T-helper 17 cell (primary cell): Measurements from ENCODE around the gene METTL8. TPM values are rescaled to one million over a fixed set of nuclear protein-coding genes. Genes with fewer than 3 reads are reported as not detected.

Source experiments
- ATAC-seq: fragments of 150-1000 bp; cut with Tn5 transposase; 2 replicates; pipeline ENCODE4 v1.10.0; 2021; ENCODE audit warnings: mild to moderate bottlenecking, moderate library complexity
- DNase-seq, 3 donors: peaks; one replicate each; pipeline versions ENCODE4 v3.0.0 to v3.0.0-alpha.2; 2020 to 2021
- H3K9me3 ChIP-seq: one replicate; pipeline ENCODE4 v1.7.0; 2013; ENCODE audit warnings: low read length, mild to moderate bottlenecking; ENCODE audit not compliant: control insufficient read depth, poor library complexity, severe bottlenecking
- H3K27ac Mint-ChIP-seq: one replicate; pipeline ENCODE4 v1.8.0; 2022; ENCODE audit warnings: mild to moderate bottlenecking, moderate library complexity, mixed read lengths
- H3K27me3 Mint-ChIP-seq: one replicate; pipeline ENCODE4 v1.8.0; 2022; ENCODE audit warnings: mixed read lengths
- H3K36me3 Mint-ChIP-seq: one replicate; pipeline ENCODE4 v1.8.0; 2022; ENCODE audit warnings: low read depth, mixed read lengths
- H3K4me1 Mint-ChIP-seq: one replicate; pipeline ENCODE4 v1.8.0; 2022; ENCODE audit warnings: mild to moderate bottlenecking, mixed read lengths
- H3K4me3 Mint-ChIP-seq: one replicate; pipeline ENCODE4 v1.8.0; 2022; ENCODE audit warnings: mild to moderate bottlenecking, moderate library complexity, mixed read lengths
- total RNA-seq, 4 donors: library from RNA in 2 of 4; stranded (reverse) in 2 of 4; gene quantifications; one replicate each; pipeline ENCODE4 v1.2.3 and lab custom pipeline; 2022 to 2026

METTL8 gene
- total RNA-seq, 2 donors from 2014 or later = 18.5 to 23.3 TPM

GRCh38 chr2:171293661-171294060 lies 140.1 kb downstream of the METTL8 start:
- ATAC-seq = no peak
- H3K4me1 Mint-ChIP-seq = no peaks in the 10 kb centered on the region
- H3K9me3 ChIP-seq = no peaks in the 10 kb centered on the region
- no peak for DNase-seq
- H3K27me3 Mint-ChIP-seq = peaks cover 3% of the 10 kb centered on the region
- H3K36me3 Mint-ChIP-seq = peaks cover 5% of the 10 kb centered on the region
- no peak overlapping the region for H3K4me3 Mint-ChIP-seq
- H3K27ac Mint-ChIP-seq = no peak overlapping the region

DNA sequence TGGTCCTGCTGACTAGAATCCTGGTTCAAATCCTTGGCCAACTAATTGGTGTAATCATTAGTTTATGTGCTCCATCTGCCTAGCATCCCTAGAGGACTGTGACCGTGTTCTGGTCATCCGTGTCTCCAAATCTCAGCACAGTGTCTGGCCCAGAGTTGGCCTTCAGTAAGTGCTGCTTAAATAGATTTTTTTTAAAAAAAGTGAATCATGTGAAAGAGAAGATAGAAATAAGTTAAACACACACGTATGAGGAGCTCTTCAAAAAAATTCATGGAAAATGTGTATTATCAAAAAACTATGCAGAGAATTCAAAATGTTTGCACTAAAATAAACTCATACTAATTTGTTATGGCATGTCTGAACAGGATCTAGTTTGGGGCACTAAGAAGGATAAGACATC lies 143.8 kb downstream of the METTL8 start:
- no peaks in the 10 kb centered on the region for H3K4me1 Mint-ChIP-seq

DNA sequence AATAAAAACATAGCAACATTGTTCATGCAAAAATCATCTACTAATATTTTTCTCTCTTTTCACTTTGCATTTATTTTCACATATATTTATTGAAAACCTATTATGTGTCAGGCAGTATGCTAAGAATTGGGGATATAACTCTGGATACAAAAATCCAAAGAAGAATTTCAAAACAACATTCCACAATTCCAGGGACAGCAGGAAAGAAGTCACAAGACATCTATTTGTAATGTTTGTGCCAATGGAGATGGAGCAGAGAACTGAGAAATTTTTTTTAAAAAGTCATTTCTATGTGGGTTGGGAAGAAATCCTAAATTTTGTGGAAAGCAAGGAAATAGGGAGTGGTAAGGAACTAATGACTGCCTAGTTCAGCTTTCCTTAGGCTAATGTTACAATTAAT lies 144.5 kb downstream of the METTL8 start:
- DNase-seq = no peak
- no peak for ATAC-seq
- H3K36me3 Mint-ChIP-seq = no peaks in the 10 kb centered on the region
- no peak overlapping the region for H3K4me3 Mint-ChIP-seq
- H3K27me3 Mint-ChIP-seq = peaks cover 4% of the 10 kb centered on the region
- H3K4me1 Mint-ChIP-seq = no peaks in the 10 kb centered on the region
- no peak overlapping the region for H3K27ac Mint-ChIP-seq
- H3K9me3 ChIP-seq = no peaks in the 10 kb centered on the region

More for the DNA sequence above, 143.8 kb downstream of the METTL8 start:
- DNase-seq (no peak), ATAC-seq (no peak)
- H3K9me3 ChIP-seq = no peaks in the 10 kb centered on the region
- H3K27ac Mint-ChIP-seq = no peak overlapping the region
- peaks cover 4% of the 10 kb centered on the region for H3K27me3 Mint-ChIP-seq
- no peak overlapping the region for H3K4me3 Mint-ChIP-seq
- no peaks in the 10 kb centered on the region for H3K36me3 Mint-ChIP-seq

GRCh38 chr2:171287611-171288010 lies 146.2 kb downstream of the METTL8 start:
- Mint-ChIP-seq H3K27ac (no peak overlapping the region), H3K4me3 (no peak overlapping the region), H3K4me1 (no peaks in the 10 kb centered on the region), H3K27me3 (peaks cover 4% of the 10 kb centered on the region), H3K36me3 (no peaks in the 10 kb centered on the region)
- ATAC-seq (no peak), DNase-seq (no peak)
- no peaks in the 10 kb centered on the region for H3K9me3 ChIP-seq

GRCh38 chr2:171287036-171287571 lies 146.7 kb downstream of the METTL8 start:
- Mint-ChIP-seq H3K27me3 (peaks cover 4% of the 10 kb centered on the region), H3K36me3 (no peaks in the 10 kb centered on the region), H3K4me1 (no peaks in the 10 kb centered on the region), H3K27ac (no peak overlapping the region), H3K4me3 (no peak overlapping the region)
- DNase-seq (no peak), ATAC-seq (no peak)
- no peaks in the 10 kb centered on the region for H3K9me3 ChIP-seq

DNA sequence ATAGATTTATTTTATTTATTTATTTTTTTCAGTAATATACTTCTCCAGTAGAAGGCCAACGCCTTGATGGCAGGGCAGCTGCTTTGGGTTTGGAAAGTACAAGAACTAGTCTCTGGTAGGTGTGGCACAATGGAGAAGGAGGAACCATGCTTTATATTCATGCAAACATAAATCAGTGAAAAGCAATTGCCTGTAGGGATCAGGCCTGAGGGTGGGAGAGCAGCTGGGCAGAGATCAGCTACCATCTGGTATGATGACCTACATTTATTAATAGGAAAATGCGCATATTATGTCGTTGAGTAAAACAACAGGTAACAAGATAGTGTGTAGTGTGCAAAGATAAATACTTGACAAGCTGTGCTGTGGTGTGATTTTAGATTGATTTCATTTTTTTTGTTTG lies 152.7 kb downstream of the METTL8 start:
- Mint-ChIP-seq H3K4me1 (no peaks in the 10 kb centered on the region), H3K4me3 (no peak overlapping the region), H3K27me3 (no peaks in the 10 kb centered on the region), H3K36me3 (peaks cover 3% of the 10 kb centered on the region), H3K27ac (no peak overlapping the region)
- ATAC-seq (no peak), DNase-seq (no peak)
- no peaks in the 10 kb centered on the region for H3K9me3 ChIP-seq

DNA sequence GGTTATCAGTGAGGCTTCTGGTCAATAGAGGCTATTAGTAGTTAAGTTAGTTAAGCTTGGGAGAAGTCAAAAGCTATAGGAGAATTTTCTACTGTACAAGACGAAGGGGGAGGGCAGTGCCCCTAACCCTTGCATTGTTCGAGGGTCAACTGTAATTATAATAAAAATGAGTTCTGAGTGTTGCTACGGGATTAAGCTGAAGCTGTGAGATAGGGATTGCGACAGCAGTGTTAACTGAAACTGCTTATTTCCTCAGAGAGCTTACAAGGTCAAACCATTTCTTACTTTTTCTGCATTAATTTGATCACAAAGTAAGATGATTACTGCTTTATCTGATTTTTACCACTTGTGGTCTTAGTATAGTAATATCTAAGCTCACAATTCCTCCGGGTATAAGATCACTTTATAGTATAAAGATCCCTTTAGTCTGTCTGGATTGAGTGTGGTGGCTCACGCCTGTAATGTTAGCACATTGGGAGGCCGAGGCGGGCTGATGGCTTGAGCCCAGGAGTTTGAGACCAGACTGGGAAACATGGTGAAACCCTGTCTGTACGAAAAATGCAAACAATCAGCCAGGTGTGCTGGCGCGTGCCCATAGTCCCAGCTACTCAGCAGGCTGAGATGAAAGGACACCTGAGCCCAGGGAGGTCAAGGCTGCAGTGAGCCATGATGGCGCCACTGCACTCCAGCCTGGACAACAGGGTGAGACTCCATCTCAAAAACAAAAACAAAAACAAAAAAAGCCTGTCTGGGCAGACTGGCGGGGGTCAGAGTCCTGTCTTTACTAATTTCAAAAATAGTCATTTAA lies 153.6 kb downstream of the METTL8 start:
- Mint-ChIP-seq H3K4me1 (no peaks in the 10 kb centered on the region), H3K27ac (no peak overlapping the region), H3K36me3 (peaks cover 3% of the 10 kb centered on the region), H3K4me3 (no peak overlapping the region), H3K27me3 (no peaks in the 10 kb centered on the region)
- H3K9me3 ChIP-seq = no peaks in the 10 kb centered on the region
- ATAC-seq (no peak), DNase-seq (no peak)

GRCh38 chr2:171274757-171275156 lies 159.0 kb downstream of the METTL8 start:
- Mint-ChIP-seq H3K36me3 (peaks cover 3% of the 10 kb centered on the region), H3K4me1 (peaks cover 3% of the 10 kb centered on the region), H3K27ac (no peak overlapping the region), H3K4me3 (no peak overlapping the region), H3K27me3 (no peaks in the 10 kb centered on the region)
- no peaks in the 10 kb centered on the region for H3K9me3 ChIP-seq
- DNase-seq (no peak), ATAC-seq (no peak)

DNA sequence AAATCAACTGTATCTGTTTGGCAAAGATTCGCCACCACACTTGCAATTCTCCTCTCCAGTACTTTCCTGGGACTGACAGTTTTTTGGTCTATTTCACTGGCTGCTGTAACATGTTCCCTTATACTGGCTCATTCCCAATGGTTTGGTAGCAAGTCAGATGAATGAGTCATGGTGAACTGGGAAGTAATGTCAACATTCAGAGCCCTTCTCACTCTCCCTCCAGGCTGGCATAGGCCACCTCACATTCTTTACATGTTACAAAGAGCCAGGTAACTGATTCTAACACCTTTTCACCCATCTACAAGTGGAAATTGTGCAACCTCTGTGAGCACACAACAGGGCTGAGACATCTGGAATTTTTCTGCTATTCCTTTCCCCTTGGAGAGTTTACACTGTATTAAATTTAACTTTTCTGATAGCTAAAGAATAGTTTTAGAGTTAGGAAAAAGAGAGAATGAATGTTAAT lies 161.8 kb downstream of the METTL8 start:
- DNase-seq = no peak
- no peaks in the 10 kb centered on the region for H3K9me3 ChIP-seq
- H3K27me3 Mint-ChIP-seq = no peaks in the 10 kb centered on the region
- peak overlapping the region; percentile 47 for H3K27ac Mint-ChIP-seq
- H3K36me3 Mint-ChIP-seq = peaks cover 3% of the 10 kb centered on the region
- no peak for ATAC-seq
- H3K4me3 Mint-ChIP-seq = no peak overlapping the region
- peaks cover 3% of the 10 kb centered on the region for H3K4me1 Mint-ChIP-seq

GRCh38 chr2:171271386-171271785 lies 162.4 kb downstream of the METTL8 start:
- H3K27ac Mint-ChIP-seq = peak overlapping the region; percentile 47
- no peak overlapping the region for H3K4me3 Mint-ChIP-seq
- DNase-seq = no peak
- no peak for ATAC-seq
- no peaks in the 10 kb centered on the region for H3K9me3 ChIP-seq
- H3K36me3 Mint-ChIP-seq = no peaks in the 10 kb centered on the region
- peaks cover 3% of the 10 kb centered on the region for H3K4me1 Mint-ChIP-seq
- no peaks in the 10 kb centered on the region for H3K27me3 Mint-ChIP-seq

DNA sequence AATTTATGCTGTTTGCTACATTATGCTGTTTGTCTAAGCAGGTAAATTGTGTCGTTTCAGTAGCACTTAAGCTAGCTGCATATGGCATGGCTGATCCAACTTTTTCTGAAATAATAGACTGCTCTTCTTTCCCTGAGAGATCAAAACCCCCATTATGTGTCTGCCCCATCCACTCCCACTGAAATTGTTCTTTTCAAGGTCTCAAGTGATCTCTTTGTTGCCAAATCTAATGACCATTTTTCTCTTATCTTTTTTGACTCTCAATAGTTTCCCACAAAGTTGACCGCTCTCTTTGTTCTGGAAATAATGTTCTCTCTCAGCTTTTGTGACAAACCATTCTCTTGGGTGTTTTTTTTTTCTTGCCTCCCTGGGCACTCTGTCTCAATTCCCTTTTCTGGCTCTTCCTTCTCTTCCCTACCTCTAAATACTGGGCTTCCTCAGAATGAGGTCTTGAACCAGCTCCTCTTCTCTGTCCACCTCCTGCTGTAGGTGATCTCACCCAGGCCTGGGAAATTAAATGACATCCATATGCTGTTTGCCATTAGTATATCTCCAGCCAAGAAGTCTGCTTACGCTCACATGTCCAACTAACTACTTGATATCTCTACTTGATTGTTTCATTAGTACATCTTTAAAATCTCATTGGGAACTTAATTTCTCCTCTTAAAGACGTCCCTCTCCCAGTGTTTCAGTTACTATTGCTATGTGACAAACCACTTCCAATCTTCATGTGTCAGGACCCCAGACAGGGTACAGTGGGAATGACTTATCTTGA lies 165.7 kb downstream of the METTL8 start:
- Mint-ChIP-seq H3K27ac (no peak overlapping the region), H3K36me3 (no peaks in the 10 kb centered on the region)

More for the DNA sequence above, 165.7 kb downstream of the METTL8 start:
- H3K4me1 Mint-ChIP-seq = peaks cover 6% of the 10 kb centered on the region
- ATAC-seq = no peak
- H3K9me3 ChIP-seq = no peaks in the 10 kb centered on the region
- H3K4me3 Mint-ChIP-seq = no peak overlapping the region
- no peaks in the 10 kb centered on the region for H3K27me3 Mint-ChIP-seq
- DNase-seq = no peak
